A549 treated with AZD9567 at 1 μM for 4 hours (cell line): ENCODE results near the gene SDHAF2. TPM values are rescaled to one million over a fixed set of nuclear protein-coding genes. Genes with fewer than 3 reads are reported as not detected.

Source experiments
- total RNA-seq: library from RNA; stranded (reverse); fragments of 200-300 nt; extraction: Qiagen RNA extraction; gene quantifications from 5 replicates; pipeline ENCODE4 v1.2.3, GENCODE V29; 2022; ENCODE audit not compliant: insufficient read depth

The SDHAF2 gene
- 40.8 to 91.8 TPM (median 42.4 TPM) in 5 replicates for total RNA-seq

DNA sequence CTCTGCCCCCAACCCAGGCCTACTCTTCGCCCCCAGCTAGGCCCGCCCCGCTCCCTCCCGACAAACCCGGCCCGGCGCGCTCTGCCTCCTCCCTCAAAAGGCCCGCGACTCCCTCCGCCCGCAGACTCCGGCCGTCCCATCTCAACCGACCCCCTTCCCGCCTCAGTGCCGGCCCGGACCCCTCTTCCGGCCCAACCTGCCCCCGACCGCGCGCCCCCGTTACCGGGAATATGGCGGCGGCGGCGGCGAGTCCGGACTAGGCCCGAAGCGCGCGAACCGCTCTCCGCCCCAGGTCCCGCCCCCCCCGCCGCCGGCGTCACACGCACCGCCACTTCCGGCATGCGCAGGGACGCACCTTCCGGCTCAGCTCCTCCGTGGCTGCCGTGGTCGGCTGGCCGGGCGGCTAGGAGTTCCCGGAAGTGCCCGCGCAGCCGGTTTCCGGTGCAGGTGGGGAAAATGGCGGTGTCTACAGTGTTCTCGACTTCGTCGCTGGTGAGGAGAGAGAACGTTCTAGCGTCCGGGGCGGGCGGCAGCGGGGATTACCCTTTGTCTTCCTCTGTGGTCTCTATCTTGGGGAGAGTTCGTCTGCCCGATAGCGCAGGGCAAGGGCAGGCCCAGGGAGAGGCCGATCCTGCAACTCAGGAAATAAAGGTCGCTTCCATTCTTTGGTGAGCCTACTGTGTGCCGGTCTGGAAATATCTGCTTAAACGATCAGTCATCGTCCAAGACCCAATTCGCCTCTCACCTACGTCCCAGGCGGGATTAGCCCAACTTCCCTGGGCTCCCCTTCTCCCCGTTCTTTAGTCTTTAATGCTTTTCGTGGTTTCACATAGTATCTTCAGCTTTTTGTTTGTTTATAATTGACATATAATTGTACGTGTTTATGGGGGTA, at the start of gene SDHAF2, which contains the start of gene CPSF7:
Gene SDHAF2, plus strand, starts transcription at position 434 of the 892 bp plus-strand sequence. Its CDS starts 23 bp downstream, at position 457.
Gene CPSF7, minus strand, starts transcription at position 285 of the 892 bp plus-strand sequence. CDS start 740 bp downstream, outside the sequence.

Other genes with a start within 250 kb of the SDHAF2 start
- gene PGA3, start 226.6 kb upstream of the SDHAF2 start, total RNA-seq, result 0.16 TPM in 1 of 5 replicates, not detected in the others
- not detected in 5 replicates for gene PGA4, start 207.8 kb upstream of the SDHAF2 start, total RNA-seq
- gene PGA5, start 188.9 kb upstream of the SDHAF2 start, total RNA-seq, result not detected in 5 replicates
- gene VWCE, start 134.8 kb upstream of the SDHAF2 start, total RNA-seq, result 0.47 to 0.74 TPM (median 0.62 TPM) in 4 of 5 replicates, not detected in the other
- gene DDB1, start 97.0 kb upstream of the SDHAF2 start, total RNA-seq, result 154 to 195 TPM (median 161 TPM) in 5 replicates
- 54.5 to 76.9 TPM (median 73.9 TPM) in 5 replicates for gene TKFC, start 96.9 kb upstream of the SDHAF2 start, total RNA-seq
- gene CYB561A3, start 68.2 kb upstream of the SDHAF2 start, total RNA-seq, result 43.1 to 48.8 TPM (median 44.3 TPM) in 5 replicates
- gene TMEM138, start 67.8 kb upstream of the SDHAF2 start, total RNA-seq, result 74.5 to 101 TPM (median 96.3 TPM) in 5 replicates
- 18.4 to 24.4 TPM (median 18.8 TPM) in 5 replicates for gene TMEM216, start 37.5 kb upstream of the SDHAF2 start, total RNA-seq
- gene CPSF7, start 149 bp upstream of the SDHAF2 start, total RNA-seq, result 66.4 to 73.9 TPM (median 73.7 TPM) in 5 replicates
- 0.16 to 0.89 TPM (median 0.23 TPM) in 5 replicates for gene LRRC10B, start 78.6 kb downstream of the SDHAF2 start, total RNA-seq
- 0.92 to 1.3 TPM (median 1.2 TPM) in 5 replicates for gene SYT7, start 151.0 kb downstream of the SDHAF2 start, total RNA-seq